Natural killer cell (primary cell): ENCODE data around the gene TSFM. TPM values are rescaled to one million over a fixed set of nuclear protein-coding genes. Genes with fewer than 3 reads are reported as not detected.

Source experiments
- ATAC-seq, 3 donors: fragments of 150-1000 bp in 2 of 3; fragments of 200-7000 bp in 1 of 3; cut with Tn5 transposase; 1 replicate in 1 of 3; 2 replicates in 2 of 3; pipeline ENCODE4 v1.10.0; 2021; ENCODE audit warnings: mild to moderate bottlenecking in 2 of 3, moderate library complexity in 2 of 3
- DNase-seq, 2 donors: peaks; one replicate each; pipeline versions ENCODE4 v3.0.0 to v3.0.0-alpha.2; 2013 to 2021; ENCODE audit warnings: mixed read lengths in 1 of 2
- H3K27ac ChIP-seq: one replicate; pipeline ENCODE4 v1.5.1; 2013; ENCODE audit warnings: mild to moderate bottlenecking, low read length
- H3K27me3 ChIP-seq: one replicate; pipeline ENCODE4 v1.6.1; 2013; ENCODE audit warnings: low read length; ENCODE audit not compliant: control insufficient read depth, insufficient read depth
- H3K36me3 ChIP-seq: one replicate; pipeline ENCODE4 v1.6.1; 2013; ENCODE audit warnings: low read length; ENCODE audit not compliant: control insufficient read depth, insufficient read depth
- H3K4me1 ChIP-seq: one replicate; pipeline ENCODE4 v1.6.1; 2013; ENCODE audit warnings: low read length; ENCODE audit not compliant: control insufficient read depth, insufficient read depth
- H3K4me3 ChIP-seq: one replicate; pipeline ENCODE4 v1.5.1; 2013; ENCODE audit warnings: low read length
- H3K9me3 ChIP-seq: one replicate; pipeline ENCODE4 v1.6.1; 2013; ENCODE audit warnings: low read length; ENCODE audit not compliant: control insufficient read depth, insufficient read depth
- H3K27ac Mint-ChIP-seq, 2 donors: one replicate each; pipeline ENCODE4 v1.8.0; 2022; ENCODE audit warnings: mild to moderate bottlenecking in 2 of 2, mixed read lengths in 2 of 2, moderate library complexity in 1 of 2
- H3K27me3 Mint-ChIP-seq, 2 donors: one replicate each; pipeline ENCODE4 v1.8.0; 2022; ENCODE audit warnings: low read depth in 2 of 2, mixed read lengths in 2 of 2
- H3K36me3 Mint-ChIP-seq: one replicate; pipeline ENCODE4 v1.8.0; 2022; ENCODE audit warnings: mixed read lengths
- H3K4me1 Mint-ChIP-seq, 2 donors: one replicate each; pipeline ENCODE4 v1.8.0; 2022; ENCODE audit warnings: mixed read lengths in 2 of 2
- H3K4me3 Mint-ChIP-seq: one replicate; pipeline ENCODE4 v1.8.0; 2022; ENCODE audit warnings: mild to moderate bottlenecking, moderate library complexity, mixed read lengths
- H3K9me3 Mint-ChIP-seq, 2 donors: one replicate each; pipeline ENCODE4 v1.8.0; 2022; ENCODE audit warnings: mixed read lengths in 2 of 2
- CTCF ChIP-seq: fragments of 200-600 bp; IDR thresholded peaks from one replicate; pipeline ENCODE4 v1.8.0; 2022; ENCODE audit warnings: antibody characterized with exemption
- WGBS: methylation state at CpG from one replicate; pipeline ENCODE4 v1.1.7; 2013; ENCODE audit warnings: missing lambda C conversion rate; ENCODE audit not compliant: insufficient coverage; 5-methylcytosine and 5-hydroxymethylcytosine counted together
- intact Hi-C: fragments of 100-400 bp; cut with micrococcal nuclease; formaldehyde crosslinking; loops from one replicate; pipeline ENCODE4 v1.14.2; 2022
- total RNA-seq, 4 donors: library from RNA; stranded (reverse); fragments of 120-200 nt in 1 of 4; gene quantifications; one replicate each; pipeline versions ENCODE4 v1.2.3 to v1.2.4, GENCODE V29; 2013 to 2022

The TSFM gene
- total RNA-seq, 3 donors from 2014 or later (not counting 1 experiment from before 2014, with no cell fraction given) = 17.6 to 19.7 (median 17.7) TPM

GRCh38 chr12:57762463-57762862, 20.1 kb upstream of the TSFM start:
- Mint-ChIP-seq H3K4me3 (no peak overlapping the region), H3K27me3 (peaks cover 38 to 44% of the 10 kb centered on the region in 2 donors)

GRCh38 chr12:57763881-57764661, 18.5 kb upstream of the TSFM start:
- Mint-ChIP-seq H3K4me3 (peak overlapping the region; percentile 86), H3K4me1 (peaks cover 30 to 34% of the 10 kb centered on the region in 2 donors), H3K27ac (no peak overlapping the region), H3K9me3 (no peaks in the 10 kb centered on the region), H3K27me3 (peaks cover 40 to 44% of the 10 kb centered on the region in 2 donors), H3K36me3 (no peaks in the 10 kb centered on the region)
- WGBS = 85% methylated on average over 6 of the region's 6 CpGs
- H3K4me3 ChIP-seq = no peak overlapping the region
- H3K27me3 ChIP-seq = peaks cover 41% of the 10 kb centered on the region
- H3K9me3 ChIP-seq = no peaks in the 10 kb centered on the region
- H3K4me1 ChIP-seq = peaks cover 30% of the 10 kb centered on the region
- H3K27ac ChIP-seq = no peak overlapping the region
- intact Hi-C loops = no loop called here
- H3K36me3 ChIP-seq = no peaks in the 10 kb centered on the region
- DNase-seq (no peak), ATAC-seq (no peak)
- TF ChIP-seq CTCF = no peak

More at GRCh38 chr12:57762463-57762862, 20.1 kb upstream of the TSFM start:
- no peak for ATAC-seq
- intact Hi-C loops = no loop called here
- no peak overlapping the region for H3K27ac ChIP-seq
- Mint-ChIP-seq H3K4me1 (peaks cover 30 to 38% of the 10 kb centered on the region in 2 donors), H3K9me3 (no peaks in the 10 kb centered on the region), H3K36me3 (no peaks in the 10 kb centered on the region), H3K27ac (no peak overlapping the region)
- WGBS = 82% methylated on average over 2 of the region's 2 CpGs
- DNase-seq = no peak
- peaks cover 41% of the 10 kb centered on the region for H3K27me3 ChIP-seq
- H3K9me3 ChIP-seq = no peaks in the 10 kb centered on the region
- H3K4me1 ChIP-seq = peaks cover 30% of the 10 kb centered on the region
- H3K4me3 ChIP-seq = no peak overlapping the region
- no peak for TF ChIP-seq CTCF
- H3K36me3 ChIP-seq = peaks cover 12% of the 10 kb centered on the region

- Histone ChIP-seq H3K27ac (no peak overlapping the region), H3K27me3 (peaks cover 41% of the 10 kb centered on the region)
- intact Hi-C loops = no loop called here
Observed at GRCh38 chr12:57764662-57765002, 18.0 kb upstream of the TSFM start.

More at GRCh38 chr12:57764662-57765002, 18.0 kb upstream of the TSFM start:
- ATAC-seq = no peak
- no peak for DNase-seq
- H3K36me3 ChIP-seq = no peaks in the 10 kb centered on the region
- Mint-ChIP-seq H3K27ac (peak overlapping the region in 1 of 2 donors; percentile 74), H3K4me3 (peak overlapping the region; percentile 86), H3K9me3 (no peaks in the 10 kb centered on the region), H3K4me1 (peaks cover 26 to 29% of the 10 kb centered on the region in 2 donors), H3K27me3 (peaks cover 40 to 44% of the 10 kb centered on the region in 2 donors), H3K36me3 (no peaks in the 10 kb centered on the region)
- TF ChIP-seq CTCF = no peak
- peaks cover 30% of the 10 kb centered on the region for H3K4me1 ChIP-seq
- 19% methylated on average over 17 of the region's 17 CpGs for WGBS
- peak overlapping the region; percentile 43 for H3K4me3 ChIP-seq
- H3K9me3 ChIP-seq = no peaks in the 10 kb centered on the region
